SK-N-SH treated with all-trans-retinoic acid at 6 μM for 48 hours (cell line): ENCODE results near the gene AQP12A.

Source experiments
- CSDC2 ChIP-seq: fragments of 250-450 bp; sonication (Bioruptor Pico); IDR thresholded peaks from 2 replicates; pipeline ENCODE4 v1.5.0; 2020; ENCODE audit warnings: mild to moderate bottlenecking, moderate library complexity
- ISL1 ChIP-seq: fragments of 250-450 bp; sonication (Bioruptor Pico); IDR thresholded peaks from 2 replicates; pipeline ENCODE4 v2.1.2; 2022; ENCODE audit warnings: mild to moderate bottlenecking, moderate library complexity

- TF ChIP-seq CSDC2 (CRISPR knock-in tag) (no peak), ISL1 (CRISPR knock-in tag) (no peak)
Measured at GRCh38 chr2:240687741-240688552, 3.7 kb upstream of the AQP12A start.
